Ectodermal cell (in vitro differentiated cells): ENCODE results near the gene KRI1. TPM values are rescaled to one million over a fixed set of nuclear protein-coding genes. Genes with fewer than 3 reads are reported as not detected.

Experiments used
- H3K27ac ChIP-seq: 2 replicates; pipeline ENCODE4 v1.7.0; 2013; ENCODE audit warnings: mild to moderate bottlenecking, low read depth, low read length; ENCODE audit not compliant: insufficient read depth, poor library complexity, severe bottlenecking
- H3K27me3 ChIP-seq: 2 replicates; pipeline ENCODE4 v1.7.0; 2013; ENCODE audit warnings: mild to moderate bottlenecking, low read length; ENCODE audit not compliant: insufficient read depth, control insufficient read depth, poor library complexity, severe bottlenecking
- H3K36me3 ChIP-seq: one replicate; pipeline ENCODE4 v1.7.0; 2013; ENCODE audit warnings: low read length; ENCODE audit not compliant: control insufficient read depth, insufficient read depth
- H3K4me1 ChIP-seq: one replicate; pipeline ENCODE4 v1.7.0; 2013; ENCODE audit warnings: low read length; ENCODE audit not compliant: control insufficient read depth, insufficient read depth
- H3K4me3 ChIP-seq: 2 replicates; pipeline ENCODE4 v1.7.0; 2013; ENCODE audit warnings: low read depth, low read length, control low read depth; ENCODE audit not compliant: insufficient read depth
- H3K9me3 ChIP-seq: 2 replicates; pipeline ENCODE4 v1.7.0; 2013; ENCODE audit warnings: mild to moderate bottlenecking, low read length, moderate library complexity; ENCODE audit not compliant: control insufficient read depth
- WGBS, 2 experiments: methylation state at CpG; one replicate each; pipeline ENCODE4 v1.1.7; 2013; ENCODE audit warnings: missing lambda C conversion rate in 2 of 2; 5-methylcytosine and 5-hydroxymethylcytosine counted together
- polyA plus RNA-seq, 4 experiments: library from polyadenylated mRNA; stranded (reverse); fragments of 50-300 nt; gene quantifications; one replicate each; pipeline ENCODE4 v1.2.3, GENCODE V29; 2013

Gene KRI1
- polyA plus RNA-seq (2013, experiment 1 of 4): 44.1 TPM
- polyA plus RNA-seq (2013, experiment 2 of 4): 39.5 TPM
- polyA plus RNA-seq (2013, experiment 3 of 4): 36.2 TPM
- polyA plus RNA-seq (2013, experiment 4 of 4): 33.4 TPM

- Histone ChIP-seq H3K9me3 (no peaks in the 10 kb centered on the region), H3K4me1 (peaks cover 4% of the 10 kb centered on the region), H3K4me3 (peak within 1 kb of the TSS; percentile 79), H3K27ac (peak within 1 kb of the TSS; percentile 58), H3K36me3 (peaks cover 2% of the 10 kb centered on the region), H3K27me3 (peaks cover 22% of the 10 kb centered on the region)
- 0 to 1% methylated on average over 94 of the region's 94 CpGs for WGBS, 2 experiments
Observed at GRCh38 chr19:10565567-10566407, at the start of gene KRI1. KRI1 (minus strand) TSS chr19:10566010; CDS start chr19:10565999, 11 bp downstream.

- H3K4me1 ChIP-seq: no peaks in the 10 kb centered on the region
- 95% methylated on average over 15 of the region's 15 CpGs for WGBS, 2 experiments
- no peaks in the 10 kb centered on the region for H3K27me3 ChIP-seq
- no peaks in the 10 kb centered on the region for H3K36me3 ChIP-seq
- H3K27ac ChIP-seq: no peak overlapping the region
- no peak overlapping the region for H3K4me3 ChIP-seq
- no peaks in the 10 kb centered on the region for H3K9me3 ChIP-seq
Observed at GRCh38 chr19:10612499-10613119, 46.8 kb upstream of the KRI1 start.

GRCh38 chr19:10611907-10612306, 46.1 kb upstream of the KRI1 start:
- no peaks in the 10 kb centered on the region for H3K27me3 ChIP-seq
- 90 to 95% methylated on average over 5 of the region's 5 CpGs for WGBS, 2 experiments
- H3K27ac ChIP-seq: no peak overlapping the region
- H3K9me3 ChIP-seq: no peaks in the 10 kb centered on the region
- H3K36me3 ChIP-seq: no peaks in the 10 kb centered on the region
- no peaks in the 10 kb centered on the region for H3K4me1 ChIP-seq
- H3K4me3 ChIP-seq: no peak overlapping the region

- H3K27ac ChIP-seq: peak overlapping the region; percentile 4
- no peak overlapping the region for H3K4me3 ChIP-seq
- WGBS, 2 experiments: 90 to 92% methylated on average over 9 of the region's 9 CpGs
- H3K9me3 ChIP-seq: no peaks in the 10 kb centered on the region
- H3K36me3 ChIP-seq: no peaks in the 10 kb centered on the region
- no peaks in the 10 kb centered on the region for H3K27me3 ChIP-seq
- H3K4me1 ChIP-seq: peaks cover 12% of the 10 kb centered on the region
Observed at GRCh38 chr19:10604460-10604980, 38.7 kb upstream of the KRI1 start.

GRCh38 chr19:10603873-10604459, 38.2 kb upstream of the KRI1 start:
- whole genome bisulfite sequencing, 2 experiments: 78 to 83% methylated on average over 7 to 9 of the region's 9 CpGs
- peaks cover 12% of the 10 kb centered on the region for H3K4me1 ChIP-seq
- peak overlapping the region; percentile 90 for H3K4me3 ChIP-seq
- H3K27ac ChIP-seq: peak overlapping the region; percentile 4
- no peaks in the 10 kb centered on the region for H3K27me3 ChIP-seq
- H3K9me3 ChIP-seq: no peaks in the 10 kb centered on the region
- H3K36me3 ChIP-seq: no peaks in the 10 kb centered on the region

- no peaks in the 10 kb centered on the region for H3K36me3 ChIP-seq
Observed at GRCh38 chr19:10603084-10603872, 37.5 kb upstream of the KRI1 start.

GRCh38 chr19:10602330-10603083, 36.7 kb upstream of the KRI1 start:
- Histone ChIP-seq H3K27me3 (no peaks in the 10 kb centered on the region), H3K9me3 (no peaks in the 10 kb centered on the region), H3K4me1 (peaks cover 12% of the 10 kb centered on the region), H3K27ac (peak overlapping the region; percentile 89), H3K36me3 (no peaks in the 10 kb centered on the region), H3K4me3 (peak overlapping the region; percentile 90)
- 0 to 1% methylated on average over 76 of the region's 76 CpGs for WGBS, 2 experiments

More at GRCh38 chr19:10603084-10603872, 37.5 kb upstream of the KRI1 start:
- Histone ChIP-seq H3K27me3 (no peaks in the 10 kb centered on the region), H3K4me1 (peaks cover 12% of the 10 kb centered on the region), H3K9me3 (no peaks in the 10 kb centered on the region), H3K27ac (peak overlapping the region; percentile 89), H3K4me3 (peak overlapping the region; percentile 90)
- WGBS, 2 experiments: 12 to 15% methylated on average over 18 of the region's 19 CpGs

GRCh38 chr19:10601999-10602329, 36.2 kb upstream of the KRI1 start:
- H3K4me1 ChIP-seq: peaks cover 12% of the 10 kb centered on the region
- H3K27ac ChIP-seq: no peak overlapping the region
- 34 to 39% methylated on average over 7 of the region's 7 CpGs for WGBS, 2 experiments
- no peaks in the 10 kb centered on the region for H3K27me3 ChIP-seq
- H3K36me3 ChIP-seq: no peaks in the 10 kb centered on the region
- no peaks in the 10 kb centered on the region for H3K9me3 ChIP-seq
- no peak overlapping the region for H3K4me3 ChIP-seq

- no peaks in the 10 kb centered on the region for H3K36me3 ChIP-seq
- H3K9me3 ChIP-seq: no peaks in the 10 kb centered on the region
- WGBS, 2 experiments: 95% methylated on average over 5 of the region's 5 CpGs
- H3K4me1 ChIP-seq: peaks cover 12% of the 10 kb centered on the region
- H3K27me3 ChIP-seq: no peaks in the 10 kb centered on the region
- H3K4me3 ChIP-seq: no peak overlapping the region
- H3K27ac ChIP-seq: no peak overlapping the region
Observed at GRCh38 chr19:10600149-10600548, 34.3 kb upstream of the KRI1 start.
